CD4-positive, CD25-positive, alpha-beta regulatory T cell (primary cell): ENCODE results near the gene SLC27A2. TPM values are rescaled to one million over a fixed set of nuclear protein-coding genes. Genes with fewer than 3 reads are reported as not detected.

Source experiments
- ATAC-seq, 2 donors: fragments of 150-1000 bp; cut with Tn5 transposase; one replicate each; pipeline ENCODE4 v1.10.0; 2021; ENCODE audit warnings: low read depth in 2 of 2, moderate number of reproducible peaks in 2 of 2, moderate library complexity in 1 of 2
- DNase-seq, 3 donors: peaks; one replicate each; pipeline versions ENCODE4 v3.0.0 to v3.0.0-alpha.2; 2012 to 2022; ENCODE audit warnings: mixed read lengths in 1 of 3
- H3K27ac ChIP-seq: one replicate; pipeline ENCODE4 v1.7.0; 2013; ENCODE audit warnings: mild to moderate bottlenecking, low read length; ENCODE audit not compliant: insufficient read depth, poor library complexity, severe bottlenecking
- H3K27me3 ChIP-seq: one replicate; pipeline ENCODE4 v1.7.0; 2013; ENCODE audit warnings: low read length; ENCODE audit not compliant: control insufficient read depth, insufficient read depth
- H3K36me3 ChIP-seq: one replicate; pipeline ENCODE4 v1.7.0; 2013; ENCODE audit warnings: mild to moderate bottlenecking, low read length, moderate library complexity; ENCODE audit not compliant: control insufficient read depth, insufficient read depth
- H3K4me1 ChIP-seq: 2 replicates; pipeline ENCODE4 v1.7.0; 2013; ENCODE audit warnings: mild to moderate bottlenecking, low read length; ENCODE audit not compliant: insufficient read depth, control insufficient read depth, poor library complexity, severe bottlenecking
- H3K4me3 ChIP-seq: one replicate; pipeline ENCODE4 v1.7.0; 2013; ENCODE audit warnings: low read depth, mild to moderate bottlenecking, low read length, moderate library complexity
- H3K9me3 ChIP-seq, 2 experiments: 1 replicate in 1 of 2; 2 replicates in 1 of 2; pipeline ENCODE4 v1.7.0; 2013; ENCODE audit warnings: low read length in 2 of 2, mild to moderate bottlenecking in 1 of 2, moderate library complexity in 1 of 2; ENCODE audit not compliant: control insufficient read depth in 2 of 2
- H3K27ac Mint-ChIP-seq, 3 donors: one replicate each; pipeline ENCODE4 v1.8.0; 2020 to 2022; ENCODE audit warnings: mild to moderate bottlenecking in 3 of 3, mixed read lengths in 3 of 3, moderate library complexity in 2 of 3
- H3K27me3 Mint-ChIP-seq: one replicate; pipeline ENCODE4 v1.8.0; 2022; ENCODE audit warnings: mild to moderate bottlenecking, mixed read lengths
- H3K36me3 Mint-ChIP-seq: one replicate; pipeline ENCODE4 v1.8.0; 2020; ENCODE audit warnings: mixed read lengths
- H3K4me1 Mint-ChIP-seq, 4 donors: one replicate each; pipeline ENCODE4 v1.8.0; 2020 to 2022; ENCODE audit warnings: mixed read lengths in 4 of 4, mild to moderate bottlenecking in 1 of 4
- H3K4me3 Mint-ChIP-seq, 4 donors: one replicate each; pipeline ENCODE4 v1.8.0; 2020 to 2022; ENCODE audit warnings: mild to moderate bottlenecking in 4 of 4, mixed read lengths in 4 of 4, moderate library complexity in 3 of 4
- H3K9me3 Mint-ChIP-seq, 7 donors: one replicate each; pipeline ENCODE4 v1.8.0; 2020 to 2022; ENCODE audit warnings: mixed read lengths in 7 of 7, mild to moderate bottlenecking in 3 of 7, moderate library complexity in 2 of 7
- polyA plus RNA-seq, 4 donors: library from polyadenylated mRNA; unstranded; fragments of 300-500 nt; fragmentation: Illumina TruSeq; gene quantifications; one replicate each; pipeline ENCODE4 v1.2.3, GENCODE V29; 2021
- total RNA-seq: library from RNA; stranded (reverse); gene quantifications from one replicate; pipeline ENCODE4 v1.2.3, GENCODE V29; 2022

SLC27A2 gene
- total and polyA plus RNA-seq, 5 donors from 2014 or later: 0.63 to 1.4 (median 1.2) TPM

GRCh38 chr15:50176869-50177268 is 5.1 kb upstream of the SLC27A2 start:
- ATAC-seq (no peak), DNase-seq (peak in 1 of 3 donors; percentile 14)
- no peaks in the 10 kb centered on the region for H3K9me3 ChIP-seq
- Mint-ChIP-seq H3K27me3 (peaks cover 24% of the 10 kb centered on the region), H3K36me3 (no peaks in the 10 kb centered on the region), H3K4me1 (peaks cover 0 to 3% (median 0%) of the 10 kb centered on the region in 4 donors), H3K27ac (no peak overlapping the region), H3K4me3 (no peak overlapping the region), H3K9me3 (peaks cover 0 to 4% (median 3%) of the 10 kb centered on the region in 7 donors)
- peaks cover 2% of the 10 kb centered on the region for H3K27me3 ChIP-seq
- H3K27ac ChIP-seq: no peak overlapping the region
- H3K36me3 ChIP-seq: no peaks in the 10 kb centered on the region
- no peak overlapping the region for H3K4me3 ChIP-seq
- H3K4me1 ChIP-seq: peaks cover 2% of the 10 kb centered on the region

GRCh38 chr15:50180091-50180490 is 1.9 kb upstream of the SLC27A2 start:
- Mint-ChIP-seq H3K9me3 (peaks cover 0 to 4% (median 1%) of the 10 kb centered on the region in 7 donors), H3K4me1 (peaks cover 0 to 18% (median 6%) of the 10 kb centered on the region in 4 donors), H3K36me3 (no peaks in the 10 kb centered on the region), H3K27ac (no peak overlapping the region), H3K4me3 (no peak overlapping the region), H3K27me3 (peaks cover 18% of the 10 kb centered on the region)
- Histone ChIP-seq H3K4me3 (no peak overlapping the region), H3K27me3 (peaks cover 2% of the 10 kb centered on the region), H3K9me3 (no peaks in the 10 kb centered on the region), H3K4me1 (peaks cover 9% of the 10 kb centered on the region), H3K36me3 (no peaks in the 10 kb centered on the region), H3K27ac (no peak overlapping the region)
- ATAC-seq (no peak), DNase-seq (no peak)

- H3K4me1 ChIP-seq: peaks cover 9% of the 10 kb centered on the region
- no peak overlapping the region for H3K27ac ChIP-seq
- H3K4me3 ChIP-seq: no peak overlapping the region
- H3K4me1 Mint-ChIP-seq: peaks cover 0 to 18% (median 6%) of the 10 kb centered on the region in 4 donors
- no peaks in the 10 kb centered on the region for H3K9me3 ChIP-seq
- ATAC-seq: no peak
- peaks cover 18% of the 10 kb centered on the region for H3K27me3 Mint-ChIP-seq
- no peak overlapping the region for H3K27ac Mint-ChIP-seq
- DNase-seq: no peak
- H3K36me3 Mint-ChIP-seq: no peaks in the 10 kb centered on the region
- peaks cover 2% of the 10 kb centered on the region for H3K27me3 ChIP-seq
- H3K4me3 Mint-ChIP-seq: peak overlapping the region; percentile 42 to 76 (median 62)
- no peaks in the 10 kb centered on the region for H3K36me3 ChIP-seq
- peaks cover 0 to 3% (median 0%) of the 10 kb centered on the region in 7 donors for H3K9me3 Mint-ChIP-seq
Observed at GRCh38 chr15:50180582-50180981, 1.4 kb upstream of the SLC27A2 start.

- H3K9me3 ChIP-seq: no peaks in the 10 kb centered on the region
- ATAC-seq (no peak), DNase-seq (no peak)
- Mint-ChIP-seq H3K9me3 (peaks cover 0 to 3% (median 0%) of the 10 kb centered on the region in 7 donors), H3K4me3 (peak overlapping the region; percentile 65 to 86 (median 74)), H3K4me1 (peaks cover 0 to 18% (median 6%) of the 10 kb centered on the region in 4 donors), H3K27ac (no peak overlapping the region), H3K27me3 (peaks cover 18% of the 10 kb centered on the region), H3K36me3 (no peaks in the 10 kb centered on the region)
- H3K36me3 ChIP-seq: no peaks in the 10 kb centered on the region
- peaks cover 2% of the 10 kb centered on the region for H3K27me3 ChIP-seq
- no peak overlapping the region for H3K4me3 ChIP-seq
- no peak overlapping the region for H3K27ac ChIP-seq
- peaks cover 9% of the 10 kb centered on the region for H3K4me1 ChIP-seq
Observed at GRCh38 chr15:50181201-50181968, 611 bp upstream of the SLC27A2 start.

GRCh38 chr15:50182219-50183013 is 420 bp downstream of the SLC27A2 start:
- peak overlapping the region in 1 of 3 donors; percentile 46 for H3K27ac Mint-ChIP-seq
- Histone ChIP-seq H3K4me1 (peaks cover 9% of the 10 kb centered on the region), H3K27ac (no peak overlapping the region), H3K4me3 (peak overlapping the region; percentile 64), H3K9me3 (no peaks in the 10 kb centered on the region), H3K36me3 (no peaks in the 10 kb centered on the region), H3K27me3 (peaks cover 2% of the 10 kb centered on the region)
- peaks cover 0 to 18% (median 6%) of the 10 kb centered on the region in 4 donors for H3K4me1 Mint-ChIP-seq
- peak overlapping the region; percentile 85 to 93 (median 91) for H3K4me3 Mint-ChIP-seq
- H3K27me3 Mint-ChIP-seq: peaks cover 18% of the 10 kb centered on the region
- ATAC-seq (peak; percentile 53 to 67), DNase-seq (peak; percentile 16 to 57 (median 34))
- no peaks in the 10 kb centered on the region for H3K36me3 Mint-ChIP-seq
- H3K9me3 Mint-ChIP-seq: peaks cover 0 to 2% (median 0%) of the 10 kb centered on the region in 7 donors

- Mint-ChIP-seq H3K27me3 (peaks cover 18% of the 10 kb centered on the region), H3K4me1 (peaks cover 0 to 18% (median 6%) of the 10 kb centered on the region in 4 donors), H3K27ac (peak overlapping the region in 1 of 3 donors; percentile 16), H3K4me3 (peak overlapping the region; percentile 85 to 93 (median 91)), H3K36me3 (no peaks in the 10 kb centered on the region), H3K9me3 (peaks cover 0 to 2% (median 0%) of the 10 kb centered on the region in 7 donors)
- Histone ChIP-seq H3K4me1 (peaks cover 9% of the 10 kb centered on the region), H3K4me3 (peak overlapping the region; percentile 64), H3K9me3 (no peaks in the 10 kb centered on the region), H3K27me3 (peaks cover 2% of the 10 kb centered on the region), H3K36me3 (no peaks in the 10 kb centered on the region), H3K27ac (no peak overlapping the region)
- DNase-seq (peak in 2 of 3 donors; percentile 0 to 27), ATAC-seq (peak in 1 of 2 donors; percentile 29)
Observed at GRCh38 chr15:50183112-50183794, 1.3 kb downstream of the SLC27A2 start.

- H3K36me3 ChIP-seq: no peaks in the 10 kb centered on the region
- H3K4me1 ChIP-seq: peaks cover 9% of the 10 kb centered on the region
- H3K36me3 Mint-ChIP-seq: no peaks in the 10 kb centered on the region
- ATAC-seq (no peak), DNase-seq (no peak)
- no peak overlapping the region for H3K27ac ChIP-seq
- no peaks in the 10 kb centered on the region for H3K27me3 ChIP-seq
- H3K4me3 ChIP-seq: no peak overlapping the region
- H3K4me3 Mint-ChIP-seq: no peak overlapping the region
- peaks cover 0 to 2% (median 0%) of the 10 kb centered on the region in 7 donors for H3K9me3 Mint-ChIP-seq
- H3K27me3 Mint-ChIP-seq: peaks cover 18% of the 10 kb centered on the region
- H3K9me3 ChIP-seq: no peaks in the 10 kb centered on the region
- no peak overlapping the region for H3K27ac Mint-ChIP-seq
- H3K4me1 Mint-ChIP-seq: peaks cover 0 to 18% (median 6%) of the 10 kb centered on the region in 4 donors
Observed at GRCh38 chr15:50184863-50185504, 3.0 kb downstream of the SLC27A2 start.
